Measurements from ENCODE around the gene SUCO.

GRCh38 chr1:172599912-172600311, 67.0 kb downstream of the SUCO start:
- TF ChIP-seq EZH2 (IDR thresholded peaks at IDR 0.05) (no peak), POLR2AphosphoS5 (IDR thresholded peaks at IDR 0.05; ENCODE audit: borderline replicate concordance, low read depth, low read length) (no peak), FOXP2 (optimal IDR thresholded peaks at IDR 0.05; ENCODE audit: control extremely low read depth, extremely low read length, insufficient read depth) (no peak)

Data from SK-N-MC (cell line).